ENCODE measurements around the gene SLC23A1. TPM values are rescaled to one million over a fixed set of nuclear protein-coding genes. Genes with fewer than 3 reads are reported as not detected.
"Not testable (repeated sequence)": the region's sequence is repeated elsewhere in the genome, so short reads cannot be mapped to it uniquely, and the experiment has no call there.

The SLC23A1 gene
- total RNA-seq, 2 experiments from 2014 or later, result 1.9 to 2.5 TPM

- Mint-ChIP-seq H3K36me3 (peaks cover 17% of the 10 kb centered on the region), H3K9me3 (ENCODE audit: low read depth) (no peaks in the 10 kb centered on the region), H3K4me1 (peaks cover 64% of the 10 kb centered on the region), H3K27ac (peak overlapping the region; percentile 89), H3K27me3 (no peaks in the 10 kb centered on the region), H3K4me3 (peak overlapping the region; percentile 12)
- peak; percentile 66 for DNase-seq
- CTCF ChIA-PET, result interaction anchor here (0.6 to 11.8 kb wide), 7 partner anchors 13 to 102 kb away, joined by 3 to 423 read pairs (median 6); partner anchors contain the start of genes DNAJC18 and SPATA24
- ATAC-seq, result peak; percentile 79
These were observed 32.2 kb upstream of the SLC23A1 start for GRCh38 chr5:139415221-139415861.

DNA sequence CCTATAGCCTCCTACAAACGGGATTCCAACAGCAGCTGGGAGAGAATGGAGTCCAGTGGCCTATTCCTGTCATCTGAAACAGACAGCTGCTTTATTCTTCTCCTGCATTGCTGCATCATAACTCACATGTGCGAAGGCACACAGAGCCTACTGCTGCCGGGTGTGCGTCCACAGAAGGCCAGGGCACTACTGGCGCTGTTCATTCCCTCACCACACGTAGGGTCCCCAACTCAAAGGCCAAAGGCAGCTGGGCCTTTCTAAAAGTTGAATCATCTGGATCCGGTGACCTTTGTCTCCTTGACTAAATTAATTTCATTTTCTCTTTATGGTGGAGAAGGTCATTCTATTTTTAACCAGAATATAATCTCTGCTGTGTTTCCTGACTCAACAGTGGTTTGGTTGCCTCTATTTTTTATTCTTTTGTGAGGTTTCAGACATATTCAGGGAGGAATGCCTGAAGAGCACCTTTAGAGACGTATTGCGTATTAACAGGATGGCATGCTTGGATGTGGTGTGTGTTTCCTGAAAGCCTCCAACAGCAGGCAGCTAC, 31.6 kb upstream of the SLC23A1 start:
- CTCF ChIA-PET, result interaction anchor here (0.6 to 3.5 kb wide), 9 partner anchors 8 to 219 kb away, joined by 3 to 23 read pairs (median 4); partner anchors contain the start of genes DNAJC18 and SPATA24
- no peak for ATAC-seq
- DNase-seq, result no peak
- Mint-ChIP-seq H3K27me3 (no peaks in the 10 kb centered on the region), H3K4me1 (peaks cover 61% of the 10 kb centered on the region), H3K4me3 (peak overlapping the region; percentile 24), H3K9me3 (ENCODE audit: low read depth) (no peaks in the 10 kb centered on the region), H3K36me3 (peaks cover 17% of the 10 kb centered on the region), H3K27ac (peak overlapping the region; percentile 89)

DNA sequence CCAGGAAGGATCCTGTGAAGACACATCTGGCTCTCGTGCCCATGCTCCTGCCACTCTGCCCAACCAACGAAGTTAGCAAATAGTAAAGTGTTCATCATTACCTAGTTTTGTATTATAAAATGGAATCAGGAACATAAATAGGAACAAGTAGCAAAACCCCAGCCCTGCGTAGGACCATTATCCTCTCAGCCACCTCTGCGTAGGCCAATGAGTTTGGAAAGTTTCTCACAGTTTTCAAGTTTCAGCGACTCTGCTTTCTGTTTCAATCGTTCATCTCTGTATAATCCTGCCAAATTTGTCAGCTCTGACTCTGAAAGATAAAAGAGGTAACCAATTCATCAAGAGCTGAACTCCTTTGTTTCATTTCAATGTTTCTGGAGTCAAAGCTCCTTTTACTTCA, 30.9 kb upstream of the SLC23A1 start:
- Mint-ChIP-seq H3K4me1 (peaks cover 63% of the 10 kb centered on the region), H3K36me3 (peaks cover 17% of the 10 kb centered on the region), H3K4me3 (peak overlapping the region; percentile 24), H3K27ac (peak overlapping the region; percentile 89), H3K9me3 (ENCODE audit: low read depth) (no peaks in the 10 kb centered on the region), H3K27me3 (no peaks in the 10 kb centered on the region)
- DNase-seq (no peak), ATAC-seq (no peak)
- CTCF ChIA-PET, result interaction anchor here (0.6 to 3.5 kb wide), 7 partner anchors 8 to 220 kb away, joined by 3 to 23 read pairs (median 4); partner anchors contain the start of gene SPATA24

- H3K27me3 Mint-ChIP-seq, result no peaks in the 10 kb centered on the region
- DNase-seq (no peak), ATAC-seq (no peak)
- H3K9me3 Mint-ChIP-seq (ENCODE audit: low read depth), result no peaks in the 10 kb centered on the region
- peaks cover 12% of the 10 kb centered on the region for H3K36me3 Mint-ChIP-seq
- CTCF ChIA-PET, result interaction anchor here (1.4 kb wide), 1 partner anchor 9 kb away, joined by 3 read pairs; no protein-coding TSS in a partner anchor
- H3K4me3 Mint-ChIP-seq, result no peak overlapping the region
- peaks cover 55% of the 10 kb centered on the region for H3K4me1 Mint-ChIP-seq
- H3K27ac Mint-ChIP-seq, result no peak overlapping the region
These were observed 30.1 kb upstream of the SLC23A1 start for GRCh38 chr5:139413153-139413552.

- ATAC-seq, result no peak
- Mint-ChIP-seq H3K4me1 (peaks cover 49% of the 10 kb centered on the region), H3K36me3 (peaks cover 12% of the 10 kb centered on the region), H3K27me3 (no peaks in the 10 kb centered on the region), H3K4me3 (no peak overlapping the region), H3K9me3 (ENCODE audit: low read depth) (no peaks in the 10 kb centered on the region), H3K27ac (no peak overlapping the region)
- CTCF ChIA-PET, result interaction anchor here (1.2 to 3.9 kb wide), 6 partner anchors 8 to 102 kb away, joined by 3 to 15 read pairs (median 6); no protein-coding TSS in a partner anchor
- no peak for DNase-seq
These were observed 28.1 kb upstream of the SLC23A1 start for GRCh38 chr5:139410993-139411828.

DNA sequence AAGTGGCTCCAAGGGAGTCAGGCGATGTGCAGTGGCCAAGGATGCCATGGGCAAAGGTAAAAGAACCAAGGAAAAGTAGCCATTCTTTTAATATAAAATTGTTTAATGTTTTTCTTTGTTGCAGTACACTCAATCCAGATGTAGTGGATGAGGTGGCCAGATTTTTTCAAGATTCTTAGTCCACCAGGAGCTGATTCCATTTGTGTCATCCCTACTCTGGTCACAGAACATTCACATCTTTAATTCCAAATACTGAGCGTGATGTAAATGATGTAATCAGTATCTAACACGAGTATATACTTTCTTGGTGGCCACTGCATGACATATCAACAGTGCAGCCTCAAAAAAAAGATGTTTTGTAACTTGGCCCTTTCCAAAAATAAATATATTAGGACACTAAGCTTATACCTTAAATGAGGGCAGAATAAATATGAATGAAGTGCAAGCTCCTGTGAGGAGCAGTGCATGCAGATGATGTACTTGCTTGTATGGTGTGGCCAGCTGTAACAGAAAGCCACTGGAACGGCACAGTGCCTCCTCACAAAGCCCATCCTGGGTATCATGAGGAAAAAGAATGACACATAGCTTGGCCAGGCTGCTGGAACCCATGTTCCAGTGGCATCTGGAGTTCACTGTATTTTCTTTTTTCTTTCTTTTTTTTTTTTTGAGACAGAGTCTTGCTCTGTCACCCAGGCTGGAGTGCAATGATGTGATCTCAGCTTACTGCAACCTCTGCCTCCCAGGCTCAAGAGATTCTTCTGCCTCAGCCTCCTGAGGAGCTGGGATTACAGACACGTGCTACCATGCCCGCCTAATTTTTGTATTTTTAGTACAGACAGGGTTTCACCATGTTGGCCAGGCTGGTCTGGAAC, 27.3 kb upstream of the SLC23A1 start:
- Mint-ChIP-seq H3K27ac (no peak overlapping the region), H3K36me3 (peaks cover 12% of the 10 kb centered on the region), H3K4me1 (peaks cover 40% of the 10 kb centered on the region), H3K27me3 (no peaks in the 10 kb centered on the region), H3K9me3 (ENCODE audit: low read depth) (no peaks in the 10 kb centered on the region), H3K4me3 (no peak overlapping the region)
- ATAC-seq (no peak), DNase-seq (no peak)
- CTCF ChIA-PET, result interaction anchor here (0.7 to 3.9 kb wide), 8 partner anchors 8 to 104 kb away, joined by 3 to 15 read pairs (median 4); no protein-coding TSS in a partner anchor

DNA sequence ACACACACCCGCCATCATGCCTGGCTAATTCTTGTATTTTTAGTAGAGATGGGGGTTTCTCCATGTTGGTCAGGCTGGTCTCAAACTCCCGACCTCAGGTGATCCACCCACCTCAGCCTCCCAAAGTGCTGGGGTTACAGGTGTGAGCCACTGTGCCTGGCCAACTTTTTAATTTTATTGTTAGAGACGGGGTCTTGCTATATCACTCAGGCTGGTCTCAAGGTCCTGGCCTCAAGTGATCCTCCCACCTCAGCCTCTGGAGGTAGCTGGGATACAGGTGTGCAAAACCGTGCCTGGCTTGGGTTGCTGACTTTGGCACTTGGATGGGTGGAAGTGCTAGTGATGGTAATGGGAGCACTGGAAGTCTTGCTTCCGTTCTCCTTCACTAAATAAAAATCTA, 26.0 kb upstream of the SLC23A1 start:
- not testable (repeated sequence) for ATAC-seq

GRCh38 chr5:139408191-139408590, 25.1 kb upstream of the SLC23A1 start:
- no peak overlapping the region for H3K4me3 Mint-ChIP-seq
- H3K27ac Mint-ChIP-seq, result no peak overlapping the region
- H3K27me3 Mint-ChIP-seq, result no peaks in the 10 kb centered on the region
- CTCF ChIA-PET, result interaction anchor here (0.9 to 3.9 kb wide), 4 partner anchors 12 to 132 kb away, joined by 3 to 15 read pairs (median 12); no protein-coding TSS in a partner anchor
- H3K9me3 Mint-ChIP-seq (ENCODE audit: low read depth), result no peaks in the 10 kb centered on the region
- H3K36me3 Mint-ChIP-seq, result peaks cover 5% of the 10 kb centered on the region
- H3K4me1 Mint-ChIP-seq, result peaks cover 34% of the 10 kb centered on the region
- DNase-seq, result no peak
- no peak for ATAC-seq

More for the DNA sequence above, 26.0 kb upstream of the SLC23A1 start:
- not testable (repeated sequence) for H3K9me3 Mint-ChIP-seq (ENCODE audit: low read depth); H3K27ac Mint-ChIP-seq; H3K27me3 Mint-ChIP-seq; DNase-seq; H3K4me3 Mint-ChIP-seq
- Mint-ChIP-seq H3K36me3 (peaks cover 12% of the 10 kb centered on the region), H3K4me1 (peaks cover 38% of the 10 kb centered on the region)
- CTCF ChIA-PET, result interaction anchor here (0.5 to 3.9 kb wide), 4 partner anchors 11 to 133 kb away, joined by 3 to 15 read pairs (median 3); no protein-coding TSS in a partner anchor

DNA sequence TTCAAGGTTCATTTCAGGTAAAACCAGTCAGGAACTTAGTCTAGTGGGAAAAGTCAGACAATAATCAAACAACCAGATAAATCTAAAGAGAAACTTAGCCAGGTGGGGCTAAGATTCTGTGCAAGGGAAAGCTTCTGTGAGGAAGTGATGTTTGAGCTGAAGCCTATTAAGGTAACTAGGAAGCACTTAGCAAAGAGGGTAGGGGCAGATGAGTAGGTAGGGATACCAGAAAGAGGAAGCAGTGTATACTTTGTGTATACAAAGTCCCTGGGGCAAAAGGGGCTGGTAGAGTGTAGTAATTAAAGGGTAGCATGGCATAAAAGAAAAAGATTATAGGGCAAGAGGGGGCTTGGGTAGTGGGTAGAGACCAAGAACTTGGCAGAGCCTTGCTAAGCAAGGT, 24.4 kb upstream of the SLC23A1 start:
- Mint-ChIP-seq H3K9me3 (ENCODE audit: low read depth) (no peaks in the 10 kb centered on the region), H3K4me1 (peaks cover 34% of the 10 kb centered on the region), H3K4me3 (no peak overlapping the region), H3K27me3 (no peaks in the 10 kb centered on the region), H3K36me3 (peaks cover 5% of the 10 kb centered on the region), H3K27ac (peak overlapping the region; percentile 39)
- no peak for DNase-seq
- ATAC-seq, result no peak
- CTCF ChIA-PET, result interaction anchor here (1.1 to 3.7 kb wide), 4 partner anchors 15 to 106 kb away, joined by 3 to 13 read pairs (median 8); partner anchors contain the start of gene PAIP2

DNA sequence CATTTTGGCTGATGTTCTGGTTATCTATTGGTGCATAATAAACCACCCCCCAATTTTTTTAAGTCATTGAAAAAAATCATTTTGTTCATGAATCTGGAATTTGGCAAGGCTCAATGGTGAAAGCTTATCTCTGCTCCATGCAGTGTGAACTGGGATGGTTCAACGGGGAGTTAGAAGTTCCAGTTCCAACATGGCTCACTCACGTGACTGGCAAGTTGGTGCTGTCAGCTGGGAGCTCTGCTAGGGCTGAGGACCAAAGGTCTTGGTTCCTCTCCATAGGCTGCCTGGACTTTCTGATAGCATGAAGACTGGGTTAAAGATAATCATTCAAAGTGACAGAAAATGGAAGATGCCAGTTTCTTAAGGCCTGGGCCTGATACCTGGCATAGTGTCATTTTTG, 23.9 kb upstream of the SLC23A1 start:
- DNase-seq, result no peak
- H3K27me3 Mint-ChIP-seq, result no peaks in the 10 kb centered on the region
- peaks cover 5% of the 10 kb centered on the region for H3K36me3 Mint-ChIP-seq
- CTCF ChIA-PET, result interaction anchor here (0.6 to 3.7 kb wide), 6 partner anchors 11 to 106 kb away, joined by 3 to 13 read pairs (median 3); partner anchors contain the start of gene PAIP2
- no peaks in the 10 kb centered on the region for H3K9me3 Mint-ChIP-seq (ENCODE audit: low read depth)
- H3K4me3 Mint-ChIP-seq, result no peak overlapping the region
- H3K27ac Mint-ChIP-seq, result no peak overlapping the region
- peaks cover 35% of the 10 kb centered on the region for H3K4me1 Mint-ChIP-seq
- ATAC-seq, result no peak

- H3K27me3 Mint-ChIP-seq, result no peaks in the 10 kb centered on the region
- peak overlapping the region; percentile 92 for H3K4me3 Mint-ChIP-seq
- H3K27ac Mint-ChIP-seq, result peak overlapping the region; percentile 99
- ATAC-seq (peak; percentile 1), DNase-seq (no peak)
- no peaks in the 10 kb centered on the region for H3K9me3 Mint-ChIP-seq (ENCODE audit: low read depth)
- peaks cover 40% of the 10 kb centered on the region for H3K4me1 Mint-ChIP-seq
- CTCF ChIA-PET, result interaction anchor here (0.6 to 4.2 kb wide), 12 partner anchors 9 to 829 kb away, joined by 3 to 32 read pairs (median 4); partner anchors contain the start of genes HSPA9, MZB1, PAIP2 and PROB1
- H3K36me3 Mint-ChIP-seq, result peaks cover 3% of the 10 kb centered on the region
These were observed 21.4 kb upstream of the SLC23A1 start for GRCh38 chr5:139404484-139404840.

All from activated CD8-positive, alpha-beta memory T cell treated with anti-CD3 and anti-CD28 coated beads, Interleukin-2, amount 10 ng/mL, durations not matched to agents 7 days and 5 days (primary cell).